ENCODE data around the gene TCEAL7. TPM values are rescaled to one million over a fixed set of nuclear protein-coding genes. Genes with fewer than 3 reads are reported as not detected.

Gene TCEAL7
- total and polyA plus RNA-seq, 9 of the 15 experiments (the other 6 are each of a cell fraction or from before 2014, with no cell fraction given): 0.07 to 0.34 (median 0.13) TPM; not detected in 4

DNA sequence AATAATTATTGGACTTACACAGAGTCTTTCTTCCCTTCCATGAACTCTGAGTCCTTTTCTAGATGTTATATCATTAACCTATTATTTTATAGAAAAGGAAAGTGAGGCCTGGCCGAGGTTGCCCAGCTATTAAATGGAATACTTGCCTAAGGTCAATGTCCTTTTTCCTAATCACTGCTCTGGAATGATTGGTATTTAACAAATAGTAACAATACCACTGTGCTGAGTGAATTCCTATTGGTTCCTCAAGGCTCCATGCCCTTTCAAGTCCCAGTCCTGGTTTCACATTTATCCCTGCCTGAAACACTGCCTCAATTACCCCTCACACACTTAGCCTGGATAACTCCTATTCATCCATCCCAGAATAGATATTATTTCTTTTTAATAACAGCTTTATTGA, 32.4 kb downstream of the TCEAL7 start:
- Histone ChIP-seq H3K4me2 (ENCODE audit: insufficient read depth, low read length) (no peak overlapping the region), H3K79me2 (ENCODE audit: control insufficient read depth, insufficient read depth, low read length) (peaks cover 5% of the 10 kb centered on the region), H3K4me3 (no peak overlapping the region), H4K20me1 (replicated peaks; ENCODE audit: control insufficient read depth, insufficient read depth, low read length) (no peaks in the 10 kb centered on the region), H3K4me1 (replicated peaks in 1 of 2; ENCODE audit: control insufficient read depth in 2 of 2, insufficient read depth in 2 of 2, low read length in 2 of 2) (peaks cover 0 to 6% of the 10 kb centered on the region in 2 experiments; a peak in 2 of 5 replicates), H3K27ac (ENCODE audit: extremely low read depth, low read depth, low read length) (no peak overlapping the region), H3K9me1 (ENCODE audit: control insufficient read depth, insufficient read depth, low read length) (no peaks in the 10 kb centered on the region), H3K36me3 (ENCODE audit: control insufficient read depth, insufficient read depth, low read length) (peaks cover 4% of the 10 kb centered on the region; the same call in 1 of the 3 replicates), H3K9ac (ENCODE audit: insufficient read depth in 1 of 2, low read depth in 2 of 2, low read length in 2 of 2) (no peak overlapping the region), H3K9me3 (replicated peaks; ENCODE audit: control insufficient read depth, insufficient read depth, low read depth, low read length) (no peaks in the 10 kb centered on the region), H3K27me3 (ENCODE audit: control insufficient read depth in 2 of 2, insufficient read depth in 2 of 2, low read length in 2 of 2) (no peaks in the 10 kb centered on the region), H2AFZ (ENCODE audit: low read depth, low read length) (no peak overlapping the region)
- in situ Hi-C loops (cut with MboI) (no loop called here), intact Hi-C loops (cut with micrococcal nuclease) (no loop called here)
- no peak for ATAC-seq
- no peak for DNase-seq (ENCODE audit: extremely low read depth in 1 of 4, low spot score in 3 of 4)
- ChIA-PET CTCF (ENCODE audit: low intra/inter-chr PET ratio) (no interaction called here), POLR2A (no interaction called here)
- no TSS peak for BruUV-seq (replicated peaks)
- 9% methylated on average over 1 of the region's 1 CpG for WGBS (ENCODE audit: insufficient coverage, low coverage, missing lambda C conversion rate)
- no peak for FAIRE-seq
- no peak for TF ChIP-seq CHCHD3 (CRISPR knock-in tag; IDR thresholded peaks at IDR 0.05)
- no peak for TF ChIP-seq ESRRA (IDR thresholded peaks at IDR 0.05; ENCODE audit: borderline replicate concordance, low read depth)
- TF ChIP-seq, protein P1, sequence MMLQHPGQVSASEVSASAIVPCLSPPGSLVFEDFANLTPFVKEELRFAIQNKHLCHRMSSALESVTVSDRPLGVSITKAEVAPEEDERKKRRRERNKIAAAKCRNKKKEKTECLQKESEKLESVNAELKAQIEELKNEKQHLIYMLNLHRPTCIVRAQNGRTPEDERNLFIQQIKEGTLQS (IDR thresholded peaks at IDR 0.05): no peak
- TF ChIP-seq, protein P1 (CRISPR knock-in tag; conservative IDR thresholded peaks at IDR 0.05): no peak
- no peak for TF ChIP-seq ATF7 (IDR thresholded peaks at IDR 0.05)
- no peak for TF ChIP-seq NFATC3 (IDR thresholded peaks at IDR 0.05)
- no peak for TF ChIP-seq NFYB (IDR thresholded peaks at IDR 0.05; ENCODE audit: extremely low read depth, insufficient read length)
- no peak for TF ChIP-seq ZNF75A (CRISPR knock-in tag; IDR thresholded peaks at IDR 0.05)

Data from K562 (cell line).